ENCODE results near the gene XIAP. TPM values are rescaled to one million over a fixed set of nuclear protein-coding genes. Genes with fewer than 3 reads are reported as not detected.
"Not testable (repeated sequence)": the region's sequence is repeated elsewhere in the genome, so short reads cannot be mapped to it uniquely, and the experiment has no call there.

XIAP gene
- total and polyA plus RNA-seq, 9 of the 15 experiments (the other 6 are each of a cell fraction or from before 2014, with no cell fraction given) = 5.7 to 40.5 (median 19.8) TPM

DNA sequence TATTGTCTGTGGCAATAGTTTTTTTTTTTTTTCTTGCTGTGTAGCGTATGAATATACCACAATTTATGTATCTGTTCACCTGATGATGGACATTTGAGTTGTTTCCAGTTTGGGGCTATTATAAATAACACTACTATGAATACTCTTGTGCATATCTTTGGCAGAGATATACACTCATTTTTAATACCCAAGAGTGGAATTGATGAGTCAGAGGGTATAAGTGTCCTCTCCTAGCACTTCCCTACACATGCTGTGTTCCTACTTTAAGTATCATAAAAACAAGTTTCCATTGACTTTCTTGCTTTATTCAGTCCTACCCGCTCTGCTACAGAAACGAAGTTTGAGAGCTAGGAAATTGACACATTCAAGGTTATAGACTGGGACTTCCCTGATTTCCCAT, 39.8 kb downstream of the XIAP start:
- intact Hi-C loops (cut with micrococcal nuclease) = no loop called here
- H3K27ac ChIP-seq (ENCODE audit: extremely low read depth, low read depth, low read length) = no peak overlapping the region
- CTCF ChIA-PET (ENCODE audit: low intra/inter-chr PET ratio) = no interaction called here
- no peak overlapping the region for H3K9ac ChIP-seq (ENCODE audit: insufficient read depth in 1 of 2, low read depth in 2 of 2, low read length in 2 of 2)
- H3K4me2 ChIP-seq (ENCODE audit: insufficient read depth, low read length) = no peak overlapping the region
- no peaks in the 10 kb centered on the region for H4K20me1 ChIP-seq (replicated peaks; ENCODE audit: control insufficient read depth, insufficient read depth, low read length)
- WGBS (ENCODE audit: insufficient coverage, low coverage, missing lambda C conversion rate) = 86% methylated on average over 2 of the region's 3 CpGs
- no peak overlapping the region for H2AFZ ChIP-seq (ENCODE audit: low read depth, low read length)
- no peaks in the 10 kb centered on the region for H3K9me3 ChIP-seq (replicated peaks; ENCODE audit: control insufficient read depth, insufficient read depth, low read depth, low read length)
- H3K4me3 ChIP-seq = no peak overlapping the region
- ATAC-seq (no peak), FAIRE-seq (no peak), DNase-seq (ENCODE audit: extremely low read depth in 1 of 4, low spot score in 3 of 4) (no peak)
- POLR2A ChIA-PET = no interaction called here
- no peaks in the 10 kb centered on the region for H3K9me1 ChIP-seq (ENCODE audit: control insufficient read depth, insufficient read depth, low read length)
- no TSS peak for BruUV-seq (replicated peaks)
- in situ Hi-C loops (cut with MboI) = no loop called here
- H3K27me3 ChIP-seq (ENCODE audit: control insufficient read depth in 2 of 2, insufficient read depth in 2 of 2, low read length in 2 of 2) = no peaks in the 10 kb centered on the region
- TF ChIP-seq SUPT5H (IDR thresholded peaks at IDR 0.05) = no peak
- no peak for TF ChIP-seq ZNF174 (CRISPR knock-in tag; IDR thresholded peaks at IDR 0.05)
- no peak for TF ChIP-seq YBX1 (IDR thresholded peaks at IDR 0.05)
- peaks cover 50% of the 10 kb centered on the region; the same call in 2 of the 3 replicates for H3K36me3 ChIP-seq (ENCODE audit: control insufficient read depth, insufficient read depth, low read length)
- H3K4me1 ChIP-seq (replicated peaks in 1 of 2; ENCODE audit: control insufficient read depth in 2 of 2, insufficient read depth in 2 of 2, low read length in 2 of 2) = no peaks in the 10 kb centered on the region
- H3K79me2 ChIP-seq (ENCODE audit: control insufficient read depth, insufficient read depth, low read length) = no peaks in the 10 kb centered on the region

DNA sequence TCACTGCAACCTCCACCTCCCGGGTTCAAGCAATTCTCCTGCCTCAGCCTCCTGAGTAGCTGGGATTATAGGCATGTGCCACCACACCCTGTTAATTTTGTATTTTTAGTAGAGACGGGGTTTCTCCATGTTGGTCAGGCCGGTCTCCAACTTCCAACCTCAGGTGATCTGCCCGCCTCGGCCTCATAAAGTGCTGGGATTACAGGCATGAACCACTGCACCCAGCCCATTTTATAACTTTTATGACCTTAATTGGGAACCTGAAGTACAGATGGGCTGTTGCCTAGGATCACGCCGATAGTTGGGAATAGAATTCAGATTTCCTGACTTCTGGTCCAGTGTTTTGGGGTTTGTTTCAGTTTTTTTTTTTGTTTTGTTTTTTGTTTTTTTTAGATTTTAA, 43.4 kb downstream of the XIAP start:
- intact Hi-C loops (cut with micrococcal nuclease); H3K27me3 ChIP-seq (ENCODE audit: control insufficient read depth in 2 of 2, insufficient read depth in 2 of 2, low read length in 2 of 2); H2AFZ ChIP-seq (ENCODE audit: low read depth, low read length); H3K4me1 ChIP-seq (replicated peaks in 1 of 2; ENCODE audit: control insufficient read depth in 2 of 2, insufficient read depth in 2 of 2, low read length in 2 of 2); H3K9me1 ChIP-seq (ENCODE audit: control insufficient read depth, insufficient read depth, low read length); H3K27ac ChIP-seq (ENCODE audit: extremely low read depth, low read depth, low read length); CTCF ChIA-PET (ENCODE audit: low intra/inter-chr PET ratio); H4K20me1 ChIP-seq (replicated peaks; ENCODE audit: control insufficient read depth, insufficient read depth, low read length); ATAC-seq; H3K4me3 ChIP-seq; BruUV-seq (replicated peaks); FAIRE-seq; H3K9ac ChIP-seq (ENCODE audit: insufficient read depth in 1 of 2, low read depth in 2 of 2, low read length in 2 of 2); POLR2A ChIA-PET; H3K79me2 ChIP-seq (ENCODE audit: control insufficient read depth, insufficient read depth, low read length); H3K4me2 ChIP-seq (ENCODE audit: insufficient read depth, low read length); DNase-seq (ENCODE audit: extremely low read depth in 1 of 4, low spot score in 3 of 4); in situ Hi-C loops (cut with MboI); H3K9me3 ChIP-seq (replicated peaks; ENCODE audit: control insufficient read depth, insufficient read depth, low read depth, low read length): not testable (repeated sequence)
- peaks cover 66% of the 10 kb centered on the region for H3K36me3 ChIP-seq (ENCODE audit: control insufficient read depth, insufficient read depth, low read length)
- 100% methylated on average over 3 of the region's 7 CpGs for WGBS (ENCODE audit: insufficient coverage, low coverage, missing lambda C conversion rate)
